DMS79 (cell line): ENCODE data around the gene SF3B5.
"Not testable (repeated sequence)": the region's sequence is repeated elsewhere in the genome, so short reads cannot be mapped to it uniquely, and the experiment has no call there.

Source experiments
- DNase-seq: peaks from one replicate; lab custom pipeline; 2025; lab: John Stamatoyannopoulos, UW

The SF3B5 gene

DNA sequence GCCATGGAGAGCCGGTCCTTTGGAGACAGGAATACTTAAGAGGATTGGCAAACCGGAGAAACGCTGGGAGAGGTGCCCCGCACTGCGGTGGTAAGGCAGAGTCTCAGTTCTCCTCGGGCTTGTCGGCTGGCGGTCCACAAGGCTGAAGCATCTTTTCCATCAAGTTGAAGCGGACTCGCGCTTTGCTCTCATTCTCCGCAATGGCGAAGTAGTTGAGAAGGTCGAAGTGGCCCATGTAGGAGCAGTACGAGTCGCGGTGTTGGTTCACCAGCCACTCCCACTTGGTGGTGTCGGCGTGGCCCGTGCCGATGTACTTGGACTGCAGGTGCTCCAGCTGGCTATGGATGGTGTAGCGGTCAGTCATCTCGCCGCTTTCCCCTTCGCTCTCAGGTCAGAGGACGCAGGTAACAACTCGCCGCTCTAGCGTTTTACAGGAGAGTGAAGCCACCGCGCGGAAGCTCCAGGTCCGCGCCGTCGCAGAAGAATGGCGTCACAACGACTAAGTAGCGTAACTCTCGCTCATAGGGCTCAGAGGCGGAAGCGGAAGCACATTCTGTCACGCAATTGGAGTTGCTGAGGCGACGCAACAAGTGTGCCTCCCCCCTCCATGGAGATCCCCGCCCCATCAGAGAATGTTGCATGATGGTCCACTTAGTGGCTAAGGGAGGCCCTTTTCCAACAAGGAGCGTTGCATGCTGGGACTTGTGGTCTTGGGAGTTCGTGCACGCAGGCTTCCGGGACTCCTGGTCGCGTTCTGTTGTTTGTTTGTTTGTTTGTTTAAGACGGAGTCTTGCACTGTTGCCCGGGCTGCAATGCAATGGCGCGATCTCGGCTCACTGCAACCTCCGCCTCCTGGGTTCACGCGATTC, at the start of gene SF3B5:
TSS of gene SF3B5 (minus strand) at position 440 of the 869 bp plus-strand sequence. CDS start at position 364, 76 bp downstream.
- DNase-seq = peak; percentile 99

DNA sequence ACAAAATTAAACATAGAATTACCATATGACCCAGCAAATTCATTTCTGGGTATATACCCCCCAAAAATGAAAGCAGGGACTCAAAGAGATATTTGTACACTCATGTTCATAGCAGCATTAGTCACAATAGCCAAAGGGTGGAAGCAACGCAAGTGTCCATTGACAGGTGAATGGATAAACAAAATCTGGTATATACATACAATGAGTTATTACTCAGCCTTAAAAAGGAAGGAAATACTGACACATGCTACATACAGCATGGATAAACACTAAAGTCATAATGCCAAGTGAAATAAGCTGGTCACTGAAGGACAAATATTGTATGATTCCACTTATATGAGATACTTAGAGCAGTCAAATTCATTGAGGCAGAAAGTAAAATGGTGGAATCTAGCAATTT, 49.6 kb upstream of the SF3B5 start:
- DNase-seq = no peak

DNA sequence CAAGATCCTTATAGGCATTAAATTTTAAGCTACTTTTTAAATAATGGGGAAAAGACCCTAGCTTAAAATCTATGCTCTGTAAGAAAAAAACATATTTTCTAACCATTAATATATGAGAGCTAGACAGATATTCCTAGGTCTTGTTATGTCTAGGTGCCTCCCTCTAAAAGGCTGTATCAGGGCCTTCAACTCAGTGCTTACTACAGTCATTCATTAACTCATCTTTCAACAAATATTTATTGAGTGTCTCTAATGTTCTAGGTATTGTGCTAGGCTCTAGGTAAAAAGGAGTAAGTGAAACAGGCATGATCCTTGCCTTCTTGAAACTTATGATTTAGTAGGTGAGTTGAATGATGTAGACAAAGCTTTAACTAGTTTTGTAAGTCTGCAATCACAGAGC, 48.5 kb upstream of the SF3B5 start:
- no peak for DNase-seq

DNA sequence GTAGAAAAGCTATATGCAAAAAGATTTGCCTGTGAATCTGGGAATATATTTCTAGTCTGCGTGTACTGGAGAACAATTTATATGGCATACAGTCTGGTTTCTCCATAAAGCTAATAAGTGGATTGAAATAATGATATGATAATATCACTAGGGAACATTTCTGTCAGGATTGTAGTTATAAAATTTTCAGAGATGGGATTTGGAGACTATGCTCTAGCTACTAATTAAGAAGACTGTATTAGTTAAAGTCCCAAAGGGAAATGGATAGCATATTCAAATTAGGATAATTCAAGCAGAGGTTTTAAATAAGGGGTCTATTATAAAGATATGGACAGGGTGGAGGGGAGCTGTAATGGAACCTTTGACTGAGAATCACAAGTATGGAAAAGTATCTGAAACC, 47.7 kb upstream of the SF3B5 start:
- no peak for DNase-seq

DNA sequence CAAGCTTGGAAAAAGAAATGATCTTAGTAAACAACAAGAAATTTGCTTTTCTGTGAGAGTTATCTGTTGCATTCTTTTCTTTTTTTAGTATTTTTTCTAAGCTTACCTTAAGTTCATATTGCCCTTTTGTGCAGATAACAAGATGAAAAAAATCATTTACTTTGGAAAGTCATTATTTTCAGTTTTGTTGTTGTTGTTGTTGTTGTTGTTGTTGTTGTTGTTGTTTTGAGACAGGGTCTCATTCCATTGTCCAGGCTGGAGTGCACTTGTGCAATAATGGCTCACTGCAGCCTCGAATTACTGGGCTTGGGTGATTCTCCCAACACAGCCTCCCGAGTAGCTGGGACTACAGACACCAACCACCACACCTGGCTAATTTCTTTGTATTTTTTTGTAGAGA, 46.1 kb upstream of the SF3B5 start:
- DNase-seq = no peak

DNA sequence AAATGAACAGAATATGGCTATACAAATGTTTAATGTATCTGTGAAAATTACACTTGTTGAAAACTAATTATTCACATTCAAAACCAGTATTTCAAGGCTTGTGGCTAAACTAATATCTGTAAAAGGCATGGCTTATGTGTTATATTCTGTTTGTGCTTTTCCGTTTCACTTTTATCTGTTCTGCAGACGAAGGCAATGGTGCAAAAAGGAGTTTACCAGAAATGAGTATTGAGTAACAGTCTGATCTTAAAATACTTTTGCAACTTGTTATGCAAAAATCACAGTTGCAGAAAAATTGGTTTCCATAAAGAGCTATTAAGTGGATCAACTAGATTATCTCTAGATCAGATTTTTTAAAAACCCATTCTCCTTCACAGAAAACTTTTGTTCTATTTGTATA, 45.5 kb upstream of the SF3B5 start:
- DNase-seq = no peak

DNA sequence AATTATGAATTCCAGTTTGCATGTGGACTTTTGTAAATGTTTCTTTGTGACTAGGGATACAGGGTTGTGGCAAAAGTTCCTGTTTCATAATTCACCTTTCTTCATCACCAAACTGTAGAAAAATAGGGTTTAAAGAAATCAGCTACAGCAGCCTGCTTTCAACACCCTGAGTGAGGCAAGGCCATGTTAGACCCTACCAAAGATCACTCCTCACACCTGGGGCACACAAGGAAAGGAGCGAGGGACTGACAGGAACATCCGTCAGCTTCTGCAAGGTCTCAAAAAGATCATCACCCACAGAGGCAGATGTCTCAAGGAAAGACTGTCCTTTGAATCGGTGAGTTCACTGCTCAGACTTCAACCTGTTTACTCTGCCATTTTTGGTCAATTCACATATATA, 44.4 kb upstream of the SF3B5 start:
- no peak for DNase-seq

DNA sequence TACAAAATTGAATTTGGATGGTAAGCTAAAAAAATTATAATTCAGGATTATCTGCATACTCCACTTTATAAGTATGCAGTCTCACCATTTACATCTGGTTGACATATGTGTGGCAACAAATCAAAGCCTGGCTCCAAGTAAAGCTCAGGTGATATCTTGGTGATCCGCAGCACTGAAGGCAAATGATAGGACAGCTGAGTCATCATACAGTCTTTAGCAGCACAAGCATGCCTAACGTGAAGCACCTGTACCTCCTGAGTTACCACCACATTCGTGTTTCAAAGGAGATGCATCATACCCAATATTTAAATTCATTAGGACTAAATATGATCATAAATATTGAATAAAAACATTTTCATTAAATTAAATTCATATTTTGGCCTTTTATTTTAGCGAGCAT, 43.2 kb upstream of the SF3B5 start:
- DNase-seq = no peak

DNA sequence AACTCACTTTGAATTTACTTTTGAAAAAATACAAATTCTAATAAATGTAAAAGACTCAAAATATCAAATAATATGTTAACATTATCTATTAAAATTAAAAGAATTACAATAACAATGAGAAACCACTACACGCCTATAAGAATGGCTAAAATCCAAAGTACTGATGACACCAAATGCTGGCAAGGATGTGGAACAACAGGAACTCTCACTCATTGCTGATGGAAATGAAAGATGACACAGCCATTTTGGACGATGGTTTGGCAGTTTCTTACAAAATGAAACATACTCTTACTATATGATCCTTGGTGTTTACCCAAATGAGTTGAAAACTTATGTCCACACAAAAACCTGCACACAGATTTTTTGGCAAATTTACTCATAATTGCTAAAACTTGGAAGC, 39.4 kb upstream of the SF3B5 start:
- DNase-seq = no peak

DNA sequence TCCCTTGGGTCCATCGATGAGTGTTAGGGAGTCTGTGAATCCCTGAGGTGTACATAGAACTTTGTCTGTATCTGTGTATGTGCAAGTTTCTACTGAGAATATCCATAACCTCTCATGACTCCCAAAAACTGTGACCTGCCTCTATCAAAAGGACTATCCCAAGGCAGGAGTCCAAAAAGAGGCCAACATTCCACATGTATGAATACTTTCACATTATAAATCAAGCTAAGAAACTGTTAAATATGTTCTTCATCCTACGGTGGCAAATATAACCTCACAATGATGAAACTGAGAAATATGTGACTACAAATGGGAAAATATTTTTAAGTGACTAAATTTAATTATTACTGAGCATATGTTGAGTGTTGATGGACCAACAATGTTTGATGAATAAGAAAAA, 38.8 kb upstream of the SF3B5 start:
- DNase-seq = no peak

DNA sequence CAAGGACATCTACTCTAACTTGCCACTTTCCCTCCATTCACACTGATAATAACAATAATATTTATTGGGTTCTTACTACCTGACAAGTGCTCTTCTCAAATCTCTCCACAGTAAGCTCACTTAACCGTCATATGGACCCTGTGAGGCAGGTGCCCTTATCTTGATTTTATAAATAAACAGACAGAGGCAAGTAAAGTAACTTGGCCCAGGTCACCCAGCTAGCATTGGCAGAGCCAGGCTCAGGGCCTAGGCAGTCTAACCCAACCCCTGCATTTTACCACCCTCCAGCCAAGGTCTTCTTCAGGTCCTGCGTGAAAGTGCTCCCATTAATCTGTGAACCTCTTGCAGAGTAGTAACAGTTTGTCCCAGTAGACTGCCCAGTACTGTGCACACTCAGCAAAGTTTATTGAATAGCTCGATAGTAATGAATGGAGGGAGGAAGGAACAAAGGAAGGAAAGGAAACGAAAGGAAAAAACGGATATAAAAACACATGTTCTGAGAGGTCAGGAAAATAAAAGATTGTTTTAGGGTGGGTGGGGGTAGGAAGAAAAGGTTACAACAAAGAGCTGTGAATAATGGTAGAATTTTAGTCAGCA, 38.0 kb upstream of the SF3B5 start:
- DNase-seq = peak; percentile 26

DNA sequence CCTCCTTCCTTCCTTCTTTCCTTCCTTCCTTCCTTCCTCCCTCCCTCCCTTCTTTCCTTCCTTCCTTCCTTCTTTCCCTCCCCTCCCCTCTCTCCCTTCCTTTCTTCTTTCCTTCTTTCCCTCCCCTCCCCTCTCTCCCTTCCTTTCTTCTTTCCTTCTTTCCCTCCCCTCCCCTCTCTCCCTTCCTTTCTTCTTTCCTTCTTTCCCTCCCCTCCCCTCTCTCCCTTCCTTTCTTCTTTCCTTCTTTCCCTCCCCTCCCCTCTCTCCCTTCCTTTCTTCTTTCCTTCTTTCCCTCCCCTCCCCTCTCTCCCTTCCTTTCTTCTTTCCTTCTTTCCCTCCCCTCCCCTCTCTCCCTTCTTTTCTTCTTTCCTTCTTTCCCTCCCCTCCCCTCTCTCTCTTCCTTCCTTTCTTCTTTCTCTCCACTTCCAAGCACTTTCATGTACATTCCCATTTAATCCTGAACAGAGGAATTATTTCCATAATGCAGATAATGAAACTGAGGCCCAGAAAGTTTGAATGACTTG, 36.9 kb upstream of the SF3B5 start:
- DNase-seq = not testable (repeated sequence)

DNA sequence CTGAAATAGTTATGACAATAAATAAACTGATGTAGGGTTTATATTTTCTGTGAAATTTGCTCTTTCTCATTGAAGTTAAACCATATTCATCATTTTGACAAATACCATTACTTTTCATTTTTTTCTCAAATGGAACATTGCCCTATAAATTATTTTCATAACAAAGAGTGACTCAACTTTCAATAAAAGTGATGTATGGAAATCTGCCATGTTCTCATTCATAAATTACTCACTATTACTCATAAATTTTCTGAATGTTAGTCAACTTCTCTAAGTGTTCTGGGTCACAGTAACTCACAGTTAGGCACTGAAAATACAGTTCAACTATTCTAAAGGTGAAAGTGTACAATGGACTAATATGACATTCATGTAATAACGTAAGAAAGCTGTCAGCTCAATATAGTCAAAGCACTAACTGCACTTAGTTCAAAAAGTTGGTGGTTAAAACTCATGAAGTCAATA, 35.9 kb upstream of the SF3B5 start:
- DNase-seq = no peak

DNA sequence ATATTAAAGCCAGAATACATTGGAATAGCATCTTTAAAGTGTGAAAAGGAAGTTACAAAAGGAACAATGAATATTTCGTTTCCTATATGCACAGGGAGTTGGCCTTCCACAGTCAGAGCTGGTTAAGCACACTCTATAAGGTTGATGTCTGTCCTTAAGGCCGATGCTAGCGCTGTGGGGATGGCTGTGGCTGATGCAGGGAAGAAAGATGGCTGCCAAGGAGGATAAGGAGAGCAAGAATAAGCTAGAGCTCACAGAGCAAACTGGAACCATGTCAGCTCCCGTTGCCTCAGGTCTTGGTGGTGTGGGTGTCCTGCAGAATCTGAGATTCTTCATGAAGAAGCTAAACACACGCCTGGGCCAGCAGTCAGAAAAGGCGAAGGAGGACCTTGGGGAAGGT, 34.1 kb upstream of the SF3B5 start:
- DNase-seq = no peak

DNA sequence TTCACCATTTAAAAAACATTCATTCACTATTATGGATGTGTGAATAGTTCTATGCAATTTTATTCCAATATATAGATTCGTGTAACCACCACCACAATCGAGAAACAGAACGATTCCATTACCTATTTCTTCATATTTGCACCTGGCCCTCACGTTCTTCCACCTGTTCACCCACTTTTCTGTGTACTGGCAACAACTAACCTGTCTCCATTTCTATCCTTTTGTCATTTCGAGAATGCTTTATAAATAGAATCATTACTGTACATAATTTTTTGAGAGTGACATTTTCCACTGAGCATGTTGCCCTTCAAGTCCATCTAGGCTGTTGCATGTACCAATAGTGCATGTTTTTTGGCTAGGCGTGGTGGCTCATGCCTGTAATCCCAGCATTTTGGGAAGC, 31.7 kb upstream of the SF3B5 start:
- DNase-seq = no peak

DNA sequence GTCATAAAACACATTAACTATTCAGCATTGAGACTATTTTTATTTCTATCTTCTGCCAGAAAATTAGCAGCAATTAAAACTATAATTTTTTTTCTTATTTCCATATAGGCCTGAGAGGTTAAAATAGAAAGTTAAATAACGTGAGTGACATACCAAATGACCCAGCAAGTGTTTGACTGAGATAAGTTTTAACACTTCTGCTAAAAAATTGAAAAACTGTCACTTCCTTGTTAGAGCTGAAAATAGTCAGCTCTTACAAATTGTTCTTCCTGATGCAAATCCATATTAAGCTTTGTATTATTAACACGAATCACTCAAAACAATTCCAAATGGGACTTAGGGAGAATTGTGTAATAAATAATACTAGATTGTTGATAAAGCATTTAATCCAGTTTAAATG, 28.5 kb upstream of the SF3B5 start:
- DNase-seq = no peak

DNA sequence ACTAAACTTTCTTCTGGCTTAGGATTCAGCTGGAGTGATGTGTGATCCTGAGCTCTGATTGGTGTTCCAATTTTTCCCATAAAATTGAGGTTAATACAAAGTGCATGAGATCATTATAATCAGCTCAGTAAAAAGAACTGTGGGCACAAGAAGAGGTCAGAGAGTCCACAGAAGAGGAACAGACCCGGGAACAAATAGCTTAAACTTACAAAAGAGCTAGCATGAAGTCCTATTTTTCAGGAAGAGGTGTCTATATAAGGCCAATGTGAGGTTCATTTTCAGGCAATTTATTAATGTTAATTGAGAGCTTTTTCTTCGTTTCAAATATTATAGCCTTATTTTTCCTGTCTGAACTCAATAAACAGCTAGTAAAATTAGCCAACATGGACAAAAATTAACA, 28.0 kb upstream of the SF3B5 start:
- DNase-seq = no peak

DNA sequence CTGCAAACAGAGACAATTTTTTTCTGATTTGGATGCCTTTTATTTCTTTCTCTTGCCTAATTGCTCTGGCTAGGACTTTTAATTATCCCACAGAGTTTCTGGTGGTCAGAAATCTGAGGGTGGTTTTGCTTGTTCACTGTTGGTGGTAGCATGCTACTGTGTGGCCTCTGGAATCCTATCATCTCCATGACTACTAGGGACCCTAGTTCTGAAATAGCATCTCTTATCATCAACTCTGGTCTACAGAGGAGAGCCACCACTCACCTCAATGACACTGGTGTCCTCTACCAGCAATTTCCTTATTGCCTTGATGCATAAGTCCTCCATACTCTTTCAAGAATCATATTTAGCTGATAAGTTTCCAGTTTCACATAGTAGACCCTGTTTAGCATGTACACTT, 27.5 kb upstream of the SF3B5 start:
- DNase-seq = no peak

DNA sequence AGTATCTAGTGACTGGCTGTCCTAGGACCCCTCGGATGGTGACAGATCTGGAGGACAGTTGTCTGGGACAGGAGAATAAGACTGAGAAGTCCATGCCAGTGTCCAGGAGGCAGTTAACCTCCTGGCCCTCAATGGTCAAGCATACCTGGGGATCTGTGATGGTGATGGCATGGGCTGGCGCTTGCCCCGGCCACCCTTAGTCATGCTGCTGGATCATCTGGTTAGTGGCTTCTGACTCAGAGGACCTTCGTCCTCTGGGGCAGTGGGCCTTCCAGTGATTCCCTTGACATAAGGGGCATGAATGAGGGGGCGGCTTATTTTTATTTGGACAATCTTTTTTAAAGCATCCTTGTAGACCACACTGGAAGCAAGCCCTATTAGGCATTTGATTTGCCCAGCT, 24.0 kb upstream of the SF3B5 start:
- no peak for DNase-seq

DNA sequence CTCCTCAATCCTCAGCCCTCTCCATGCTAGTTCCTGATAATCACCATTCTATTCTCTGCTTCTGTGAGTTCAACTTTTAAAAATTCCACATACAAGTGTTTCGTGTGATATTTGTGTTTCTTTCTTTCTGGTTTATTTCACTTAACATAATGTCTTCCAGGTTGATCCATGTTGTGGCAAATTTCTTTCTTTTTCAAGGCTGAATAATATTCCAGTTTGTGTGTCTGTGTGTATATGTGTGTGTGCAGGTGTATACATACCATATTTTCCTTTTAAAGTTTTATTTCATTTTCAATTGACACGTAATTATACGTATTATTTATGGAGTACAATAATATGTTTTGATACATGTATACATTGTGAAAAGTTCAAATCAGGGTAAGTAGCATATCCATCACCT, 19.8 kb upstream of the SF3B5 start:
- DNase-seq = no peak

DNA sequence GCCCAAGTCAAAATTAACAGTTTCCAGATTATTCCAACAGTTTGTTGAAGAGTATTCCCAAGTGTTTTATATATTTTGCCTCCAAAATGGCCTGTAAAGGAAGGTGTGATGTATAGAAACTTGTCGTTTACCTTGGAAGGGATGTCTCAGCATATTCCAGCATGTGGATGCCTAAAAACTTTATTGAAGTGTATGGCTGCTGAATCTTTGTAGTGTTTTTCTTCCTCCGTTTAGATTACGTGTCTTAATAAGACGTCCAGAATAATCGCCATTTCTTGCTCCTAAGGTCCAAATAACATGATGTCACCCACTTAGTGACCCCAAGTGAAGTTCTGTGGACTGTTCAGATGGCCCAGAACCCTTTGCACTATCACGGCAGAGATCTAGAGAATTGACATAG, 18.0 kb upstream of the SF3B5 start:
- no peak for DNase-seq

DNA sequence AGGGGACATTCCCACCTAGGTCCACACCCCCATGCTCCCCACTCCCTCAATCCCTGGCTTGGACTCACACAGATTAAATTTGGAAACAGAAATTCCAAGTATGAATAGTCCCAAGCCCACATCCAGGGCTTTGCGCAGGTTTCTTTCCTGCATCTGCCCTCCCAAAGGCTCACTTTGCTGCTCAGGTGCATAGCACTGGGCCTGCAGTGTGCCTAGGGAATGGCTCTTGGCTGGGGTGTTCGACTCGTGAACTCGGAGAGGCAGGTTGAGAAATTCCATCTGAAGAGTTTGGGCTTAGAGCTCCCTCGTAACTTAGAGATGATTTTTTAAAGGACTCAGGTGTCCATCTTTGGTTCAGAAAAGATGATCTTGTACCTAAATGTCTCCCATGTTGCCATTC, 14.8 kb upstream of the SF3B5 start:
- no peak for DNase-seq

DNA sequence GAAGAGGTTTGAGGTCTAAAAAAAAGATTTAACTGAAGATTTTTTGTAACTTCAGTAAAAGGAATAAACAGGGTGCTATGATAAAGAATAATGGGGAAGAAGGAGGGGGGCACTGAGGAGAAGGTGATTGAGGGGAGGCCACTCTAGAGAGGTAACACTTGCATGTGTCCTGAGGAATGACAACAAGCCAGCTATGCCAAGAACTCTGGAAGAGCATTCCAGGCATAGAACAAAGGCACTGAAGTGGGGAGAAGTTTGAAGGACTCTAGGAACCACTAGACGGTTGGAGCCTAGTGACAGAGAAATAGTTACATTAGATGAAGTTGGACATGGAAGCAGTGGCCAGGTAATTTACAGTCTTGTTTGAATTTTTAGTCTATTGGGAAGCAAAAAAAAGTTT, 10.8 kb upstream of the SF3B5 start:
- no peak for DNase-seq
